Choroid plexus epithelial cell (primary cell): ENCODE results near the gene ZNF827.
A peak's percentile ranks its signal among the peaks of the same experiment; 100 is the strongest.

ENCODE experiments used
- DNase-seq: peaks from one replicate; pipeline ENCODE4 v3.0.0-alpha.2; 2010; ENCODE audit warnings: low read depth
- H3K4me3 ChIP-seq: 2 replicates; pipeline ENCODE4 v1.5.1; 2011; ENCODE audit warnings: low read depth, mild to moderate bottlenecking, control low read depth, low read length, moderate library complexity
- TF ChIP-seq, protein P1 (sequence below): conservative IDR thresholded peaks from 2 replicates; pipeline ENCODE4 v1.5.1; 2011; ENCODE audit warnings: low read depth, mild to moderate bottlenecking, control low read depth, inconsistent platforms, low read length, moderate library complexity

The ZNF827 gene

DNA sequence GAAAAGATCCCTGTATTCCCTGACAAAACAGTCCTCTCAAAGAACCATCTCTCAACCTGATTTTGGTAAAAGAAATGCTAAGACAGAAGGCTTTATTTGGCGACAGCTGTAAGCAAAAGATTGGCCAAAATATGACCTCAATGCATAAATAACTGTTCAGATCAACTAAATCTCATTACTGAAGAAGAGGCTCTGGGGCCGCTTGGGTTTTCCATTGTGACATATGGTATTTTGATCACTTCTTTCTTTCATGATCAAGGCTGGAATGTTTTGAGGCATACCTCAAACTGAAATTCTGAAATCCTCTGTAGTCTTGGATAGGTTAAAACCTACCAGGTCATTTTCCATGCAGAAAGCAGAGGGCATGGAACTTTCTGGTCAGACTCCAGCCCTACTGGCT lies 152.4 kb downstream of the ZNF827 start:
- H3K4me3 ChIP-seq = no peak overlapping the region
- TF ChIP-seq, protein P1, sequence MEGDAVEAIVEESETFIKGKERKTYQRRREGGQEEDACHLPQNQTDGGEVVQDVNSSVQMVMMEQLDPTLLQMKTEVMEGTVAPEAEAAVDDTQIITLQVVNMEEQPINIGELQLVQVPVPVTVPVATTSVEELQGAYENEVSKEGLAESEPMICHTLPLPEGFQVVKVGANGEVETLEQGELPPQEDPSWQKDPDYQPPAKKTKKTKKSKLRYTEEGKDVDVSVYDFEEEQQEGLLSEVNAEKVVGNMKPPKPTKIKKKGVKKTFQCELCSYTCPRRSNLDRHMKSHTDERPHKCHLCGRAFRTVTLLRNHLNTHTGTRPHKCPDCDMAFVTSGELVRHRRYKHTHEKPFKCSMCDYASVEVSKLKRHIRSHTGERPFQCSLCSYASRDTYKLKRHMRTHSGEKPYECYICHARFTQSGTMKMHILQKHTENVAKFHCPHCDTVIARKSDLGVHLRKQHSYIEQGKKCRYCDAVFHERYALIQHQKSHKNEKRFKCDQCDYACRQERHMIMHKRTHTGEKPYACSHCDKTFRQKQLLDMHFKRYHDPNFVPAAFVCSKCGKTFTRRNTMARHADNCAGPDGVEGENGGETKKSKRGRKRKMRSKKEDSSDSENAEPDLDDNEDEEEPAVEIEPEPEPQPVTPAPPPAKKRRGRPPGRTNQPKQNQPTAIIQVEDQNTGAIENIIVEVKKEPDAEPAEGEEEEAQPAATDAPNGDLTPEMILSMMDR = no peak
- no peak for DNase-seq

GRCh38 chr4:145785391-145786008 lies 153.1 kb downstream of the ZNF827 start:
- no peak overlapping the region for H3K4me3 ChIP-seq
- TF ChIP-seq, protein P1 = no peak
- DNase-seq = no peak

DNA sequence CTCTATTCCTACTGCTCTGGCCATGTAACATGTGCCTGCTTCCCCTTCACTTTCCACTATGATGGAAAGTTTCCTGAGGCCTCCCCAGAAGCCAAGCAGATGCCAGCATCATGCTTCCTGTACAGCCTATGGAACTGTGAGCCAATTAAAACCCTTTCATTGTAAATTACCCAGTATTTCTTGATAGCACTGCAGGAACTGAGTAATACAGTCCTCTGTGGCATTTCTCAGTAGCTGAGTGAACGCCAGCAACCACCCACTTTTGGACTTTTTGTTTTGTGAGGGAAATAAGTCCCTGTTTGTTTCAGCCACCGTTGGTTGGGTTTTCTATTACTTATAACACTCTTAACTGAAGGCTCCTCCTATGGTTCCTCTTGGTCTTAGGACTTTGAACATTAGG lies 154.6 kb downstream of the ZNF827 start:
- TF ChIP-seq, protein P1 = no peak
- no peak overlapping the region for H3K4me3 ChIP-seq
- no peak for DNase-seq

DNA sequence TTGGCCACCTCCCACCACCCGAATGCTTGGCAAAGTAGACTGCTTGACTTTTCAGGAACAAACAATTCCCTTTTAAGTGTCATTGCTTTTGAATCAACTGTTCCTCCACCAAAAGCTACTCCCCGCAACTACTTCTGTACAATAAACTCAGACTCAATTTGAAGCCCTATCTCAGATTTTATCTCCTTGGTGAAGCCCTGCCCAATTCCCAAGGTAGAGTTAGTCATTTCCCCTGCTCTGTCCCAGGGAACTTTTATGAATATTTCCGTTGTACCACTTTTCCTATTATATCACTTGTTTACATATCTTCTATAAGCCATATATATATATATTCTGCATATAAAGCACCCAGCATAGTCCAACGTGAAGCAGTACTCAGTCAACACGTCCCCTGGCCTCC lies 155.9 kb downstream of the ZNF827 start:
- TF ChIP-seq, protein P1 = no peak
- no peak for DNase-seq

DNA sequence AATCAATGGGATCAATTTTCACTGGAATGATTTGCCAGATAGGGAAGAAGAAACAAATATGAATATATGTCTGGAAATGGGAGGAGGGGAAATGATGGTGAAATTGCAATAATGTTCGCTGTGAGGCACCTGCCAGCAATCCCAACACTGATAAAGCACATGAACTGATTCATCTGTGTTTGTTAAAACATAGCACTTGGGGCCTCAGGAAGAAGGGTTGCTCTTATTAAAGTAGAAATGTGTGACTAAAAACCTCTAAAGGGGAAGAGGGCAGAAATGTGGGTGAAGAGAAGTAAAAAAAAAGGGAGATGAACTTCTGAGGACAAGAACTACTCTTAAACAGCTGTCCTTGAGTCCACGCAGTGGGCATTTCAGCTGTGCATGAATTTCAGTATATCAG lies 157.3 kb downstream of the ZNF827 start:
- TF ChIP-seq, protein P1 = no peak
- DNase-seq = peak; percentile 14
- H3K4me3 ChIP-seq = no peak overlapping the region

More for the DNA sequence above, 155.9 kb downstream of the ZNF827 start:
- no peak overlapping the region for H3K4me3 ChIP-seq

GRCh38 chr4:145779319-145779801 lies 159.3 kb downstream of the ZNF827 start:
- no peak overlapping the region for H3K4me3 ChIP-seq
- no peak for DNase-seq
- TF ChIP-seq, protein P1 = no peak

GRCh38 chr4:145776208-145776607 lies 162.4 kb downstream of the ZNF827 start:
- TF ChIP-seq, protein P1 = no peak

More at GRCh38 chr4:145776208-145776607, 162.4 kb downstream of the ZNF827 start:
- H3K4me3 ChIP-seq = no peak overlapping the region
- DNase-seq = no peak
